ENCODE measurements around the gene LRRC8E.
A peak's percentile ranks its signal among the peaks of the same experiment; 100 is the strongest.

The LRRC8E gene

DNA sequence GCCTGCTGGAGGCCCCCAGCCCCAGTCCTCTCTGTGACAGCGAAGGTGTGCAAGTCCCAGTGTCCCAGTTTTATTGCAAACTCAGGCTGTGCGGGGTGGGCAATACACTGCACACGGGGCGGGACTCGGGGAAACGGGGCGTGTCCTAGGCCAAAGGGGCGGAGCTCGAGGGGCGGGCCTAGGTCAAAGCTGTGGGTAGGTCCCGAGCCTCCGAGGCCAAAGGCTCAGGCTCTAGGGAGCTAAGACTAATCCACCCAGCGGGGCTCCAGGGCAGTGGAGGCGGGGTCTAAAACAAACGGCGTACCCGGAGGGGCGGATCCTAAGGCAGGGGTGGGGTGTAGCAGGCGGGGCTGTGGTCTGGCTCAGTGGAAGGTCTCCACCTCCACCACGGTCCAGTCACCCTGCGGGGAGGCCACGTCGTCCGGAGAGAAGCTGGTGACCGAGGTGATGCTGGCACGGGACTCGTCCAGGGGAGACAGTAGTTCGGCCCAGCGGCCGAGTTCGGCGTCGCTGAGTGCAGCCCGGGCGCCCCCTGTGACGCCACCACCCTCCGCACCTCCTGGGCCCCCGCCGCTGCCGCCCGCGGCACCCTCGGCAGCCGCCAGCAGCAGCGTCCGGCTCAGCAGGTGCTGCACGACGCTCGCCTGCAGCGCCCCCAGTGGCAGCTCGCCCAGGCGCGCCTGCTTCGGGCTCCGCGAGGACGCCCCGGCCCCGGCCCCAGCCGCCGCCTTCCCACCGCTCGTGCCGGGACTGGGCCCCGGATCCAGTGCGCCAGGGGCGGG is 19.4 kb upstream of the LRRC8E start:
- peaks cover 27% of the 10 kb centered on the region for H3K4me1 Mint-ChIP-seq (ENCODE audit: low read depth)
- peak overlapping the region; percentile 65 for H3K4me3 Mint-ChIP-seq
- H3K27me3 Mint-ChIP-seq (ENCODE audit: low read depth), result peaks cover 59% of the 10 kb centered on the region
- no peak overlapping the region for H3K27ac Mint-ChIP-seq
- H3K36me3 Mint-ChIP-seq (ENCODE audit: low read depth), result peaks cover 2% of the 10 kb centered on the region
- no peaks in the 10 kb centered on the region for H3K9me3 Mint-ChIP-seq

DNA sequence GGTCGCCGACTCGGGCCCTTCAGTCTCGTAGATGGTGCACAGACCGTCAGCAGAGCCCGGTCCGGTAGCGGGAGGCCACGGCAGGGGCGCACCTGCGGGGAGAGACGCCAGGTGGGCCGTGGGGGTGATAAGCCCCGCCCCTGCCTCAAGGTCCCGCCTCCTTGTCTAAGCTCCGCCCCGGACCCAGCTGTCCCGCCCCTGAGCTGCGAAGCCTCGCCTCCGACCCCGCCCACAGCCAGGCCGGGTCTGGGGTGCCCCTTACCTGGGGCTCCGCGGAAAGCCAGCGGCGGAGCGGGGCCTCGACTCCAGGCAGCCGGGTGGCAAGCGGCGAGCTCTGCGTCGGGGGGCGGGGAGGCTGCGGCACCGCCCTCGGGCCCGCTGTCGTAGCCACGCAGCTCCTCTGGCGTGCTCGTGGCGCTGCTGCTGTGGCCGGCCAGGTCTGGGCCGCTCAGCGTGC is 18.8 kb upstream of the LRRC8E start:
- H3K27me3 Mint-ChIP-seq (ENCODE audit: low read depth), result peaks cover 56% of the 10 kb centered on the region
- H3K4me1 Mint-ChIP-seq (ENCODE audit: low read depth), result peaks cover 27% of the 10 kb centered on the region
- H3K4me3 Mint-ChIP-seq, result peak overlapping the region; percentile 61
- H3K9me3 Mint-ChIP-seq, result no peaks in the 10 kb centered on the region
- H3K36me3 Mint-ChIP-seq (ENCODE audit: low read depth), result peaks cover 2% of the 10 kb centered on the region
- no peak overlapping the region for H3K27ac Mint-ChIP-seq

- H3K36me3 Mint-ChIP-seq (ENCODE audit: low read depth), result peaks cover 2% of the 10 kb centered on the region
- H3K4me3 Mint-ChIP-seq, result peak overlapping the region; percentile 54
- no peaks in the 10 kb centered on the region for H3K9me3 Mint-ChIP-seq
- no peak overlapping the region for H3K27ac Mint-ChIP-seq
- H3K4me1 Mint-ChIP-seq (ENCODE audit: low read depth), result peaks cover 28% of the 10 kb centered on the region
- H3K27me3 Mint-ChIP-seq (ENCODE audit: low read depth), result peaks cover 56% of the 10 kb centered on the region
Measured at GRCh38 chr19:7869910-7870511, 18.3 kb upstream of the LRRC8E start.

GRCh38 chr19:7870571-7871436 is 17.5 kb upstream of the LRRC8E start:
- H3K4me1 Mint-ChIP-seq (ENCODE audit: low read depth), result peaks cover 23% of the 10 kb centered on the region
- peaks cover 56% of the 10 kb centered on the region for H3K27me3 Mint-ChIP-seq (ENCODE audit: low read depth)
- H3K9me3 Mint-ChIP-seq, result no peaks in the 10 kb centered on the region
- H3K4me3 Mint-ChIP-seq, result peak overlapping the region; percentile 60
- H3K36me3 Mint-ChIP-seq (ENCODE audit: low read depth), result peaks cover 2% of the 10 kb centered on the region
- H3K27ac Mint-ChIP-seq, result no peak overlapping the region

GRCh38 chr19:7871437-7872305 is 16.6 kb upstream of the LRRC8E start:
- Mint-ChIP-seq H3K27me3 (ENCODE audit: low read depth) (peaks cover 60% of the 10 kb centered on the region), H3K27ac (peak overlapping the region; percentile 20), H3K4me1 (ENCODE audit: low read depth) (peaks cover 23% of the 10 kb centered on the region), H3K9me3 (no peaks in the 10 kb centered on the region), H3K4me3 (peak overlapping the region; percentile 60), H3K36me3 (ENCODE audit: low read depth) (peaks cover 2% of the 10 kb centered on the region)

- peaks cover 23% of the 10 kb centered on the region for H3K4me1 Mint-ChIP-seq (ENCODE audit: low read depth)
- peak overlapping the region; percentile 20 for H3K27ac Mint-ChIP-seq
Measured at GRCh38 chr19:7872306-7873204, 15.8 kb upstream of the LRRC8E start.

DNA sequence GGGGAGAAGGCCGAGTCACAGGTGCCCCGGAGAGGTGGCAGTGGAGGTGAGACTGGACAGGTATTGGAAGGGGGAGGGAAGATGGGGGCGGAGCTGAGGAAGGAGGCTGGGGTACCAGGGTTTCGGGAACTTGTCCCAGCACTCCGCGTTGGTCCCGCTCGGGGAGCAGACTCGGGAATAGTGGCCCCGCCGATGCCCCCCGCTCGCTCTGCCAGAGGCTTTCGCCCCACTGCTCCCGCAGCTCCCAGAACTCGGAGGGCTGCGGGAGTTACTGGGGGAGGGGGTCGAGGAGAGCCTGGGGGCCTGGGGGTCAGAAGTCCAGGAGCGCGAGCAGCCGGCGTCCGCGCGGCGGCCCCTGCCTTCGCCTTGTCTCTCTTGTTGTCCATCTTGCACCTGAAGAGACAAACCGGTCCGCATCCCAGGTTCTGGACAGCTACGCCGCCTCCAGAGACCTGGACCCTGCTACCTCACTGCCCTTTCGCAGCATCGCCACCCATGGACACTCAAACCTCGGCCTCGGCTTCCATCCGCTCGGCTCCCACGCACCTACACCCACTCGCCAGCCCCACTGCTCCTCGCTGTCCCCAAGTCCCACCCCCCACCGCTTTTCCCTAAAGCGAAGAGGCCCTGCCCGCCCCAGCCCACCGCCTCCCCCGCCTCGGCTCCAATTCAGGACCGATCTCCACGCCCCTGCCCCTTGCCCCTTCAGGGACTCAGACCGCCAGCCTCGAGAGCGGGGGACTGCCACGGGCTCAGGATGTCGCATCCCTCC is 14.8 kb upstream of the LRRC8E start:
- H3K9me3 Mint-ChIP-seq, result no peaks in the 10 kb centered on the region
- peaks cover 20% of the 10 kb centered on the region for H3K4me1 Mint-ChIP-seq (ENCODE audit: low read depth)
- peak overlapping the region; percentile 66 for H3K4me3 Mint-ChIP-seq
- H3K27ac Mint-ChIP-seq, result no peak overlapping the region
- peaks cover 2% of the 10 kb centered on the region for H3K36me3 Mint-ChIP-seq (ENCODE audit: low read depth)
- H3K27me3 Mint-ChIP-seq (ENCODE audit: low read depth), result peaks cover 46% of the 10 kb centered on the region

More at GRCh38 chr19:7872306-7873204, 15.8 kb upstream of the LRRC8E start:
- no peaks in the 10 kb centered on the region for H3K9me3 Mint-ChIP-seq
- peaks cover 2% of the 10 kb centered on the region for H3K36me3 Mint-ChIP-seq (ENCODE audit: low read depth)
- peak overlapping the region; percentile 60 for H3K4me3 Mint-ChIP-seq
- H3K27me3 Mint-ChIP-seq (ENCODE audit: low read depth), result peaks cover 51% of the 10 kb centered on the region

DNA sequence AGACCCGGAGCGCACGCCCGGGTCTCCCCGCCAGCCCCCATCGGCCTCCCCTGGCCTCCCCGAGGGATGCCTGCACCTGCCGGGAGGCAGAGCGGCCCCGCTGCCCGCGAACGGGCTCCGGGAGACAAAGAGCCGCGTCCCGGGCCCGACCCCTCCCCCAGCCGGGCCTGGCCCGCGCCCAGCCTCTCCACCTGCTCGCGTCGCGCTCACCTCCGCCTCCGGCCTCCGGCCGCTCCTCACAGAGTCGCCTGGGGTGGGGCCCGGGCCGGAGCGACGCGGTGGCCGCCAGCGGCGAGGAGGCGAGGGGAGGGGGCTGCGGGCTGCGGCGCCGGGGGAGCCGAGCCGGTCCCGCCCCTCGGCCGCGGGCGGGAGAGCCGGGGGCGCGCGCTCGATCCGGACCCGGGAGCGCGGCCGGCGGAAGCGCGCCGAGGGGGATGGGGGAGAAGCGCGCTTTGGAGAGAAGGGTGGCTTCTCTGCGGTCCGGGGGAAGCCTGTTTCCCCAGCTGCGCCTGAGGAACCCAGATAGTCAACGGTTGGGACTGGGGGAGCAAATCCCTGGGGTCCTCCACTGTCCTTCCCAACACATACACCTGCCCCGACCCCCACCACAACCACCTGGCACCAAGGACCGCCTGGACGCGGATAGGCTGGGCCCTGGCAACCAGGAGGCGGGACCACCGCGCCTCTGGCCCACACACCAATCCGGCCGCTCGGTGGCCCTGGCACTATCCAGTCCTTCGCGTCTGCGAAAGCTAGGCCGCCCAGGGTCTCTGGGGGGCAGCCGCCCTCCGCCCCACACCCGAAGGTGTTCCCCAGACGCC is 14.0 kb upstream of the LRRC8E start, which contains the start of gene PRR36:
Gene PRR36 (minus strand): TSS at position 315 of the 821 bp plus-strand sequence. CDS start 701 bp downstream, outside the sequence.
- H3K27me3 Mint-ChIP-seq (ENCODE audit: low read depth), result peaks cover 46% of the 10 kb centered on the region
- peaks cover 2% of the 10 kb centered on the region for H3K36me3 Mint-ChIP-seq (ENCODE audit: low read depth)
- H3K27ac Mint-ChIP-seq, result no peak within 1 kb of the TSS

GRCh38 chr19:7874897-7875273 is 13.4 kb upstream of the LRRC8E start:
- H3K9me3 Mint-ChIP-seq, result no peaks in the 10 kb centered on the region
- H3K4me1 Mint-ChIP-seq (ENCODE audit: low read depth), result peaks cover 17% of the 10 kb centered on the region
- H3K27me3 Mint-ChIP-seq (ENCODE audit: low read depth), result peaks cover 46% of the 10 kb centered on the region
- no peak overlapping the region for H3K27ac Mint-ChIP-seq
- peaks cover 2% of the 10 kb centered on the region for H3K36me3 Mint-ChIP-seq (ENCODE audit: low read depth)
- no peak overlapping the region for H3K4me3 Mint-ChIP-seq

More for the DNA sequence above, 14.0 kb upstream of the LRRC8E start, which contains the start of gene PRR36:
- H3K9me3 Mint-ChIP-seq, result no peaks in the 10 kb centered on the region
- H3K4me1 Mint-ChIP-seq (ENCODE audit: low read depth), result peaks cover 17% of the 10 kb centered on the region
- peak within 1 kb of the TSS; percentile 66 for H3K4me3 Mint-ChIP-seq

GRCh38 chr19:7877249-7877836 is 11.0 kb upstream of the LRRC8E start:
- no peaks in the 10 kb centered on the region for H3K36me3 Mint-ChIP-seq (ENCODE audit: low read depth)
- peaks cover 30% of the 10 kb centered on the region for H3K27me3 Mint-ChIP-seq (ENCODE audit: low read depth)
- no peaks in the 10 kb centered on the region for H3K9me3 Mint-ChIP-seq
- no peak overlapping the region for H3K4me3 Mint-ChIP-seq
- no peak overlapping the region for H3K27ac Mint-ChIP-seq
- peaks cover 1% of the 10 kb centered on the region for H3K4me1 Mint-ChIP-seq (ENCODE audit: low read depth)

GRCh38 chr19:7879111-7879807 is 9.1 kb upstream of the LRRC8E start:
- Mint-ChIP-seq H3K36me3 (ENCODE audit: low read depth) (no peaks in the 10 kb centered on the region), H3K27ac (no peak overlapping the region), H3K4me3 (no peak overlapping the region), H3K27me3 (ENCODE audit: low read depth) (peaks cover 20% of the 10 kb centered on the region), H3K9me3 (no peaks in the 10 kb centered on the region), H3K4me1 (ENCODE audit: low read depth) (peaks cover 1% of the 10 kb centered on the region)
